Measurements from ENCODE around the gene BMP7.

BMP7 gene

DNA sequence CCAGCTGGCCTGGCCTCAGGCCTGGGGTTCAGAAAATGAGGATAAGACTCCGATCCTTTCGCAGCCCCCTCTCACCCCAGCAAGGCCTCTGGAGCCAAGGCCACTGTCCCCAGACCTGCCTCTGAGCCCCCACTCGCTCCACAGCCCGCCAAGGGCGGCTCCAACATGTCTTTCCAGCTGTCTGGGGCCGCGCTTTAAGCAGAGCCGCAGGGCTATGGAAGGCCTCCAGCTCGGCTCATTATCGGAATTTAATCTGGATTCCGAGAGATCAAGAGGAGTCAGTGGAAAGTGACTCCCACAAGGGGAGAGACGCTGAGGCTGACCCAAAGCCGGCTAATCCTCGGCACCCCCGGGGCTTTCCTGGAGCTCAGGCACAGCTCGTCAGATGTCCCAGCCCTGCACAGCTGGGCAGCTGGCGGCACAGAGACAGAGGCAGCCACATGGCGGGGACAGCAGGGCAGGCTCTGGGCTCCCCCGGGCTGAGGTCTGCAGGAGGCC, 41.8 kb downstream of the BMP7 start:
- no peak for DNase-seq

DNA sequence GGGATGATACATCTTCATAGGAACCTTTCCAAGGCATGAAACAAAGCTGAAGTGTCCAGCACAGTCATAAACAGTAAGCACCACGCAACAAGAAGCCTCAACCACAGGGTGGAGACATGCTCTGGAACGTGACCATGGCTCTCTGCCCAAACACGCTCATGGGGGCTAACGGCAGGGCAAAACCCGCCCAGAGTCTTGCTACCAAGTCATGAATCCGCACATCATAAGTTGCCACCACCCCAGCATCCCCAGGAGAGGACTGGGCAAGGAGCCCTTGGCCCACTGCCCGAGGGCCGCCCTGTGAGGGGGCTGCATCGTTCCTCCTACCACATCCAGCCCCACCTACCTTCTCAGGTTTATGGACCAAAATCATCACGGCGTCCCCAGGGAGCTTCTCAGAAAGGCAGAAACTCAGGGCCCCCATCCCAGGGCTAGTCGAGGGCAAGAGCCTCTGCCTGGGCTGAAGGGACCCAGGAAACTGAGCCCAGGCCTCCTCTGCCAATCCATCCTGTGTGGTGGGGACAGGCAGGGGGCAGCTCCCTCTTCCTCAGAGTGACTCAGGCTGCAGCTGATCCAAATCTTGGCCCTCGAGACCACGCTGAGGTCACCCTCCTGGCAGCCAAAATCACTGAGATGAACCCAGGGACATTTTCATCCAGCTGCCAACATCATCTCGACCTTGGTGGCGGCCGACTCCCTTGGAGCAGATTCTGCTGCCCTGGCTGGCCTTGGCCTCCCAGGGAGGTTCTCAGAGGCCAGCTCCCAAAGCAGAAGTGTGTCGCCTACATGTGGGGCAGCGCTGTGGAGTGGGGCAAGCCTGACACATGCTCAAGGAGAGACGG, 42.6 kb downstream of the BMP7 start:
- DNase-seq: no peak

DNA sequence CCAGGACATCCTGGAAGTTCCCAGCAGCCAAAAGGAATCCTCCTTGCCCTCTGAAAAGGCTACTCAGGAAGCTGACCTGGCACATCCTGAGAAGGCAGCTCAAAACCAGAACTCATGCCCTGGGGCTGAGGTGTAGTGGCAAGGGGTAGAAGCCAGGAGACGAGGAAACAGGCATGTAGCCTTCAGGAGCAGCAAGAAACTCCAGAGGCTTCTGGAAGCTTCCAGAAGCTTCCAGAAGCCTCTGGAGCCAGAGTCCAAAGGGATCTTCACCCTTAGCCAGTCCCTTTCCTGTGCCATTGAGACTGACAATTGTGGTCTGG, 43.9 kb downstream of the BMP7 start:
- DNase-seq: no peak

GRCh38 chr20:57221916-57222630, 44.4 kb downstream of the BMP7 start:
- no peak for DNase-seq

DNA sequence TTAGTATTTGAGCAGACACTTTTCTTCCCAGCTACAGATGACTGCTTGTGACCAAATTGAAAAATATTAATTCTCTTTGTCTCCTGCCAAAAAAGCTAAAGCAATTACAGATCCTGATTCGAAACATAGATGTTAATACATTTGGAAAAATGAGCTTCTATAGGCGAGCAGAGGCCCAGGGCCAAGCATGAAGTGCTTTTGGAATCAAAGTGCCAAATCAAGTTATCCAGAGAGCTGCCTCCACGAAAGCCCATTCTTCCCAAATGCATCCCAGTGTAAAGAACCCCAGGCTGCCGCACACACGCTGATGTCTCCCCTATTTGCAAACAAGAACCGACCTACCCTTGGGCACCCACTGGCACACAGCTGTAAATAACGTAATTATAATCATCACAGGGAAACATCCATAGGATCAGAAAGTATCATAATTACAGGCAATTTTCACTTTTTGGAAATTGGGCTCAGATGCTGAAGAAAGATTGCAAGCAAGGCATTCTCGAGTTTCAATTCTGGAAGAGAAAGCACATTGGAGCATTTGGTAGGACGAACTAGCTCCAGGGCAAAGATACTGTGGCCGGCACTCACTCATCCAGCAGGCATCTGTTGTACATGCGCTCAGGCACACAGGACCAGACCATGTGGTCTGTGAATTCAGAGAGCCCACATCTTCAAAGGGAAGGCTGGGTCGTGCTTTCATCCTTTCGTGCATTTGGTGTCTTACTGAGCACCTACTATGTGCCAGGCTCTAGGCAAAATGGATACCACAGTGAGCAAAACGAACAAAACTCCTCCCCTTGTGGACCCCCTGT, 45.9 kb downstream of the BMP7 start:
- DNase-seq: no peak

DNA sequence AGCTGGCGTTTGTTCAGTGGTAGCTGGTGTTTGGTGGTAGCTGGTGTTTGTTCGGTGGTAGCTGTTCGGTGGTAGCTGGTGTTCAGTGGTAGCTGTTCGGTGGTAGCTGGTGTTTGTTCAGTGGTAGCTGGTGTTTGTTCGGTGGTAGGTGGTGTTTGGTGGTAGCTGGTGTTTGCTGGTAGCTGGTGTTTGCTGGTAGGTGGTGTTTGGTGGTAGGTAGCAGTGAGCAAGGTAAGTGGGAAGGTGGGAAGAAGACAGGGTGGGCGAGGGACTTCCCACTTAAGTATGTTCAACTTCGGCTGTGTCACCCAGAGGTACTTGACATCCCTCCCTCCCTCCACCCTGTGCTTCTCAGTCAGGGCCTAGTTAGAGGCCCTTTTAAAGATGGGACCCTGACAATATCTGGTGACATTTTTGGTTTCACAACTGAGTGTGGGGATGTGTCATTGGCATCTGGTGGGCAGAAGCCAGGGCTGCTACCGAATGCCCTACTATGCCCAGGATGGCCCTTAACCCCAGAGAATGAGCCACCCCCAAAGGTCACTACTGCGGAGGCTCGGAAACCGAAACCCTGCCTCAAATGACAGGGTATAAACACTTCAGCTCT, 47.3 kb downstream of the BMP7 start:
- no peak for DNase-seq

DNA sequence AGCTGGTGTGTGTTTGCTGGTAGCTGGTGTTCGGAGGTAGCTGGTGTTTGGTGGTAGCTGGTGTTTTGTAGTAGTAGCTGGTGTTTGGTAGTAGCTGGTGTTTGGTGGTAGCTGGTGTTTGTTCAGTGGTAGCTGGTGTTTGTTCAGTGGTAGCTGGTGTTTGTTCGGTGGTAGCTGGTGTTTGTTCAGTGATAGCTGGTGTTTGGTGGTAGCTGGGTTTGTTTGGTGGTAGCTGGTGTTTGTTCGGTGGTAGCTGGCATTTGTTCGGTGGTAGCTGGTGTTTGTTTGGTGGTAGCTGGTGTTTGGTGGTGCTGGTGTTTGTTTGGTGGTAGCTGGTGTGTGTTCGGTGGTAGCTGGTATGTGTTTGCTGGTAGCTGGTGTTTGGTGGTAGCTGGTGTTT, 48.0 kb downstream of the BMP7 start:
- no peak for DNase-seq

GRCh38 chr20:57217802-57218201, 48.6 kb downstream of the BMP7 start:
- no peak for DNase-seq

DNA sequence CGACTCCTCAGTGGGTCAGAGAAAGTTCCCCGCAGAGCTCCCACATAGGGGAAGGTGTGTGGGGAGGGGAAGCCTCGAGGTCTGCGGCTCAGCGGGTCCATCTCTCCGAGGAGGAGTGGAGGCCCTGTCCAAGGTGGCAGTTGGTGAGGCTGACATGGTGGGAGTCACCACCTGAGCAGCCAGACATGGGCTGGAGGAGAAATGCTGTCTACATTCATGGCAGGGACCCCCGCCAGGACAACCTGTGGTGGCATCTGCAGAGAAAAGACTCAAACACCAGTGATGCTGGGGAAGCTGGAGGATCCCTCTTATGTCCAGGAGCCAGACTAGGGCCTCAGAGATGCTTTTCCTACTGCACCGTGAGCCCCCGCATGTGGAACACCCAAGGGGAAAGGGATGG, 49.8 kb downstream of the BMP7 start:
- DNase-seq: no peak

DNA sequence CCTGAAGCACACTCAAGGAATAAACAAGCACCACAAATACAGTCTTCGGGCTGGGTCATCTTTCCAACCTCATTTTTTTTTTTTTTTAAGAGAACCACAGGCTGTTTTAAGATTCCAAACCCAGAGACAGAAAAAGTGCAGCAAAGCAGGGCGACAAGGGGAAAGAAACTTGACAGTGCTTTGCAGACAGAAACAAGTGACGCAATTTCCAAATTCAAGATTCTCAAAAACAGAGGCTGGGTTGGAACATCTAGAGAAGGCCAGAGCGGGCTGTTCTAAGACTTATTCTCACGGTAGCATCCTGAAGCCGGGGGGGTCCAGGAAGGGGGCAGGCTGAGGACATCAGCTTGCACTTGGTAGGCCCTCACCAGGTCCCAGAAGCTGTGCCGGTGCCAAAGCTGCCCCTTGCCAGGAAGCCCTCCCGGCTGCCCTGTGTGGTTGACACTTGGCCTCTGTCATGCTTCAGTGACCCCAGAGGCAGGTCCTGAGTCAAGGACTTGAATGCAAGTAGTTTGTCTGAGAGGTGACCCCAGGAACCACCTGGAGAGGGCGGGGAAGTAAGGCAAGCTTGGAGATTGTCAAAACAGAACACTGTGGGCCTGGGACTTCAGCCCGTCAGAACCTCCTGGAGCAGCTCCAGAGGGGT, 50.5 kb downstream of the BMP7 start:
- DNase-seq: no peak

- DNase-seq: no peak
Measured at GRCh38 chr20:57215426-57215825, 51.0 kb downstream of the BMP7 start.

- DNase-seq: no peak
Measured at GRCh38 chr20:57214948-57215347, 51.5 kb downstream of the BMP7 start.

- DNase-seq: no peak
Measured at GRCh38 chr20:57214427-57214826, 52.0 kb downstream of the BMP7 start.

DNA sequence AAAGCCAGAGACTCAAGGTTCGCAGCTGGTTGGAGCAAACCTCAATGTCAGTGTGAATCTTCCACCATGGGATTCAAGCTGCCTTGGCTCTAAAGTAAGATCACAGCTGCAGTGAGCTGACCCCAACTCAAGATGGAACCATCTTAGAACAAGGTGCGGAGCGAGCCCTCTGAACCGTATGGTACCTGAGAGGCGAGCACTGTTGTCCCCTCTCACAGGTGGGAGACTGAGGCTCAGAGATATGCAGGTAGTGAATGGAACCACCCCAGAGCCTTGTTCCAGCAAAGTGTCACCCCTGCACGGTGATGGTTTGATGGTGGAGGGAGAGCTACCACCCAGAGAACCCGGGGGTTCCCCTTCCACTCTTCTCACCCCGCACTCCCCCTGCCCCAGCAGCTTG, 52.5 kb downstream of the BMP7 start:
- no peak for DNase-seq

GRCh38 chr20:57213291-57213690, 53.1 kb downstream of the BMP7 start:
- no peak for DNase-seq

GRCh38 chr20:57212534-57213276, 53.7 kb downstream of the BMP7 start:
- no peak for DNase-seq

GRCh38 chr20:57211908-57212533, 54.4 kb downstream of the BMP7 start:
- no peak for DNase-seq

- no peak for DNase-seq
Measured at GRCh38 chr20:57211406-57211805, 55.0 kb downstream of the BMP7 start.

GRCh38 chr20:57210911-57211280, 55.5 kb downstream of the BMP7 start:
- no peak for DNase-seq

DNA sequence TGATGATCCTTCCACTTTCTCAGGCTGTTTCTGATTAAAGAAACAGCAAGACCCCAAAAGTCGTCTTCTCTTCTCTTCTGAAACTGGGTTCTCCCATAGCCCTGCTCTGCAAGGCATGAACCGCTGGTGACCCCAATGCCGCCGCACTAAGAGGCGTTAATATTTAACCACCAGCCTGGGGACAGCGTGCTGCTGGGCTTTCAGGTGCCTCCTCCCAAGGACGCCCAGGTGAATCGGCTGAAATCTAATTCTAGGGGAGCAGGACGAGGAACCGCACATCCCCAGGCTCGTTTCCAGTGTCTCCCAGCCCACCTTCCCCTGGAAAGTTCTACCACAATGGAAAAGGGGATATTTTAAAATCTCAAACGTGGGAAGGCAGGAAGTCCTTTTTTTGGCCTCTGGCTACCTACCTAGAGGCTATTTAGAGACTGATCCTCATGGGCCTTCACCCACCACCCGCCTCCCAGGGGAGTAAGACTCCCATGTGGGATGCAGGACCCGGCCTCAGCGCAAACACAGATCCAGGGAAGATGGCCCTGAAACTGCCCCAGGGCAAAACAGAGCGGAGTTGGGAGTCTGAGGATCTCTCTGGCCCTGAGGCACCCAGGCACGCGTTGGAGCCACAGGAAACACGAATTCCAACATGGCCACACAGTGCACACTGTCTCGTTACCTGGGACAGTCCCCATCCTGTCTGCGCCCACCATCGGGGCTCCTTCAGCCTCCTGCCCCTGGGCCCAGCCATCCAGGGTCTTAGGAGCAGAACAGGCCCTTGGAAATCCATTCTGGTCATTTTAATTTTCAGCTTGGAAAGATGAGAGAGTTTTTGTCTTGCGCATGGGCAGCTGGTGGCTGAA, 56.2 kb downstream of the BMP7 start:
- DNase-seq: no peak

All from CD4-positive, alpha-beta T cell treated with Interleukin-4 for 4 hours (primary cell).